Measurements from ENCODE around the gene C1QTNF6.

Gene C1QTNF6

DNA sequence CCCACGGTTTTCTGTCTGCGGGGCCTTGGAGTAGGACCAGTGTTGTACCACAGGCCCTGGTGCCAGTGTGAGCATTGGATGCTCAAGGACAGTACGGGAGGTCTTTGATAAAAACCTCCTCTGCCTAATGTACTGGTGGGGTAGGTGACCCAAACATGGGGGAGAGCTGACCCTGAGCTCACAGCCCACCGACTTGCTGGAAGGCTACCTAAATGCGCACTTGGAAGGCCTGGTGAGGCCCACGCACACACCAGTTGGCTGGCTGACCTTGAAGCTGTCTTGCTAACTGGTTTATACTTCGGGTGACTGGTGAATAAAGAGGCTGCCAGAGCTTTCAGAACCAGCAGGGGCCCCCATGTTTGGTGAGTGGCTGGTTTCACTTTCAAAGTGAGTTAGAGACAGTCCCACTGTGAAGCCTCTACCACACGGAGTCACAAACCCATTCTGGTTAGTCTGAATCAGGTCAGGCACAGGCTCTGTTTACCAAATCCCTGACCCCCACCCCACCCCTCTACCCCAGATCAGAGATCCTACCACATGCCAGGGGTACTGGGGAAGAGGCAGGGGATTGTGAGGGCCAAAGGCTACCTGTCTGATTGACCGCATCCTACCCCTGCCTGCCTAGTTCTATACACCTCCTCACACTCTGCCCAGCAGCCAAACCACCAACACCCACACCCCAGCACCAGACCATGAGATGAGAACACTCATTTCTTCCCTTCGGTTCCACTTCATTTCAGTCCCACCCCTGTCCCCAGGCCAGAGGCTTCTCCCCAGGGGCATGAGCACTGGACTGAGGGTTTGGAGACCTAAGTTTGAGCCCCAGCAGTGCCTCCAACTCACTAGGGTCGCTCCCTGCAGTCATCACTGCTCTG is 25.6 kb downstream of the C1QTNF6 start:
- DNase-seq, result no peak

DNA sequence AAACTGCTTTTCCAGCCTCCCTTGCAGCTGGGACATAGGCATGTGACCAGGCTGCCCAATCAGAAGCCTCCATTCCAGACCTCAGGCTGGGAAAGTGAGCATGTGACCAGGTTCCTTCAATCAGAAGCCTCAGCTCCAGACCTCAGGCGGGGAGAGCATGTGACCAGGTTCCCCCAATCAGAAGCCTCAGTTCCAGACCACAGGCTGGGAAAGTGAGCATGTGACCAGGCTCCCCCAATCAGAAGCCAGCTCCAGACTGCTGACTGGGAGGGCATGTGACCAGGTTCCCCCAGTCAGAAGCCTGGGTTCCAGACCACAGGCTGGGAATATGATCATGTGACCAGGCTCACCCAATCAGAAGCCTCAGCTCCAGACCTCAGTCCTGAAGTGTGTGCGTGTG is 26.6 kb downstream of the C1QTNF6 start:
- DNase-seq, result peak; percentile 16

DNA sequence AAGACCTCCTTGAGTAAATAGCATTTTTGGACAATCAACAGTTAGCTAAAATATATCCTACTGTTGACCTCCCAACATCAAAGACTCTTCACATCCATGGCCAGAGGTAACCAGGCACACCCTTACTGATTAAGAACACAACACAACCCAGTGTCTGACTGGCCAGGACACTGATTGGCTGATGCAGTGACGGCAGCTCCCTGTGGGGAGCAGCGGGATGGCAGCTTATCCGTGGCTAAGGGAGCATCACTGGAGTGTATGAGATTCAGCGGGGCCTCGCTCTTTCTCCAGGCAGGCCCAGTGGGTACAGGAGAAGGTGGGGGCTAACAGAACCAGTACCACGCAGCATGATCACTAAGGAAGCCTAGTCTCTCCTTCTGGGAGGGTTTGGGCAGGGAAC is 28.0 kb downstream of the C1QTNF6 start:
- DNase-seq, result no peak

DNA sequence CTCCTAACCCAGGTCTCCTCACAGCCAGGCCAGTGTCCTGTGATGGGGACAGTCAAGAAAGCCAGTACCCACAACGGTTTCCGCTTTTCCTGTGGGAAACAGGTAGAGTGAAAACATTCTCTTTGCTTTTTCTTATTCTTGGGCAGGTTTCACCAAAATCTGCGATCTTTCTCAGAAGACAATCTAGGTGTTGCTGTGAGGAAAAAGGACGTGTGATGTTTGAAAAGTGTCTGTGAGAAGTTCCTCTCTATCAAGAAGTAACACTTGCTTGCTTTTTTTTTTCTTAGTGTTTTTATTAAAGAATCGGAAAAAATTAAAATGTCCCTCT is 29.1 kb downstream of the C1QTNF6 start:
- no peak for DNase-seq

DNA sequence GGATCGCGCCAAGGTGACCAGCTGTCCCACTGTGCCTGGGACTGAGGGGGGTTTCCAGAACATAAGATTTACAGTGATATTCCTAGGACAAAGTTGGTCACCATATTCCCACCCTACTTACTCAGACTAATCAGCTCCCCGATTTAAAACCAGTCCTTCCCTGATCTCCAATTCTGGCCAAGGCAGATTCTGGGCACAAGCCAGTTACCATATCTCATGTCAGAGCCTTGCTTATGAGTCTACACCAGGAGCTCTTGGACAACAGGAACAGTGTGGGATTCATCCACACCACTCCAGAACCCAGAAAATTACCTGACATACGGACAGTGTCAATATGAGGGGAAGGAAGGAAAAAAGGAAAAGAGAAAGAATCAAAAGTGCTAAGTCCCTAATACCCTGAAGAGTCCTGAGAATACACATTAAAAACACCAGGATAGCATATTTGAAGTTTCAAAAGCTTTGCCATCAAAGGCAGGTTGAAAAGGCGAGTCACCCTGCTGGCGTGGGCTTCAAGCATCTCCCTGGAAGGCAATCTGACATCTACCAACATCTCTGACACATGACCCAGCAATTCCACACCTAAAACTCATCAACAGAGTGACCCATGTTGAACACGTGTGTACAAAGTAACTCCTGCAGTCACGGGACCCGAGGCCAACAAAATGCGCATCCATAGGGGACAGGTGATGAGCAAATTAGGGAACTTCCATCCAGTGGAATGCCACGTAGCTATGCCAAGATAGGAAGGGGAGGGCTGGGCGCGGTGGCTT is 30.3 kb downstream of the C1QTNF6 start:
- no peak for DNase-seq

DNA sequence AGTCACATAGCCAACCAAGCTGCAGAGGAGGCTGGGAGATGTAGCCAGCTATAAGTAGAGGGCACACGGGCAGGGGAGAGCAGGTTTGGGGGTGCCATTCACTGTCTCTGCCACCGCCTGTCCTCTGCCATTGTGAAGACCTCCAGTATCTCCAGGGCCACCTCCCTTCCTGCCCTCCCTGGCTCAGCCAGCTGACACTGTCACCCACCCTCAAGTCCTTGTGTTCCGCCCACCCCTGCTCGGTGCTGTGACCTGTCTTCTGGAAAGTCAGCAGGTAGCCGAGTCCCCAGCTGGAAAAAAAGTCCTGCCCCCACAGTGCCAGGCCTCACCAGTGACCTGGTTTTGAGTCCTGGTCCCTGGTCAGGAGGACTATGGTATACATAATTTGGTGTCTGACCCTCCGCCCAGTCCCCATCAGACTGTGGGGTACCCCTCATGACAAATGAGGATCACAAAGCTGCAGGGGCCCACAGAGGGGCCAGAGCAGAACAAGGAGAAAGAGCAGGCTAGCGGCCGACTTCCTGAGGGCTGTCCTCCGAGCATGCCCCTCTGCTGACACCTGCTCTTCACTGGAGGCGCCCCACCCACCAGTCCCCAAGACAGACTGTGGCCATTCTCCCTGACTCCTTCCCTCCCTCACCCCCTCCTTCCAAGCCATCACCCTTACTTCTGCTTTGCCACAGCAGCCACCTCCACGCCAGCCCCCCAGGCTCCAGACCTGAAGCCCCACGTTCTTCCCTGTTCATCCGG is 31.2 kb downstream of the C1QTNF6 start:
- DNase-seq, result no peak

DNA sequence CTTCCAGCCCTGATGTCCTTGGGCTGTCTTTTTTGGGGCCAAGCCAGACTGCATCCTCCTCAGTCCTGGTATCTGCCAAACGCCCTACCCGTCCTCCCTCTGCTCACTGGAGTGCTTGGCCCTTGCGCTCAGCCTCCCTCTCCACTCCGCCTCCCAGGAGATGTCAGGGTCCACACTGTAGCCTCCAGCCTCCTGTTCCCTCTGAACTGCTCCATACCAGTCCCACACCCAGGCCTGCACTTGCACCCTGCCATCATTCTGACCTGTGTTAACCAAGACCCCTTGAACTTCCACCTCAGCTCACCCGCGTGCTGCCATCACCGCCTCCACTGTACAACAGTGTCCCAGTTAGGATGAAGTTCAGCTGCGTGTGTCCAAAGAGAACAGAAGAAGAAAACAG is 32.1 kb downstream of the C1QTNF6 start:
- no peak for DNase-seq

DNA sequence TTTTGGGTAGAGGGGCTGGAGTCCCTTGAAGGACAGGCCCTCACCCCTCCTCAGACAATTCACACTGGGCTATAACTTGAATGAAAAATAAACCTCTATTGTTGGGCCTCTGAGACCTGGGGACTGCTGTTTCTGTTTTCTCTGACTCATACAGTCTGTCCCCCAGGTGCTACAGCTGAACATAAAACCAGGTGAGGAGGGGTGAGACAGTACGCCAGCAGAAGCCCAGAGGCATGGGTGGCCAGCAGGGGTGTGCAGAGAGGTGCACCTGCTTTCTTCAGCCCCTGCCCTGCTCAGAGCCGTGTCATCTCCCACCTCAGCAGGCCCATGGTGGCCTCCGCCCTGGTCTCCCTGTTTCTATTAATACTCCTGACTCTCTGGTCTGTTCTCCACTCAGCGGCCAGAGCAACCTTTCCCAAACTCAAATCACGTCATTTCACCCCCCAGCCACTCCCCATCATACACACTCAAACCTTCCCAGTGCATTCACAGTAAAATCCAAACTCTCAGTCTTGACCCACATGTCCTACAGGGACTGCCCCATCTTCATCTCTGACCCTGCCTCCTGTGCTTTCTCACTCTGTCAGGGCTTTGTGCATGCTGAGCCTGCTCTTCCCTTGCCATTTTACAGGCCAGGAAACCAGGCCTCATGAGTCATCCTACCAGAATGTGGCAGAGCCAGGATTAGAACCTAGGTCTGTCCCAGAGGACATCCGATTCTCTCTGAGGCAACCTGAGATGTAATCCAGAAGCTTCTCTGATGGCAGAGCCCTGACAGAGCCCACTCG is 32.9 kb downstream of the C1QTNF6 start:
- peak; percentile 30 for DNase-seq

DNA sequence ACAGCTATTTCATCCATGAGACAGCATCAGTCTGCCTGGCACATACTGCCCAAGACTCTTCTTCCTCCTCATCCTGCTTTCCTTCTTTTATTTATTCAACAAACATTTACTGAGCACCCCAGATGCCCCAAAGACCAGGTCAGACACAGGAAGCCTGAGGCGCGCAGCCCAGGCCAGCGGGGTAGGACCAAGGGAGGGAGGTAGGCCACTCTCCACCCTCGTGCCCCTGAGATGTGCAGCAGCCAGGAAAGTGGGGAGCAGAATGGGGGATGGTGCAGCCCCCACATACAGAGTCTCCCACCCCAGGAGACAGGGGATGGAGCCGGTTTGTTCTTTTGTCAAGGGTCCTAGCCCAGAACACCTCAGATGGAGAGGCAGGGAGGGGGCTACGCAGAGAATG is 34.1 kb downstream of the C1QTNF6 start:
- DNase-seq, result no peak

DNA sequence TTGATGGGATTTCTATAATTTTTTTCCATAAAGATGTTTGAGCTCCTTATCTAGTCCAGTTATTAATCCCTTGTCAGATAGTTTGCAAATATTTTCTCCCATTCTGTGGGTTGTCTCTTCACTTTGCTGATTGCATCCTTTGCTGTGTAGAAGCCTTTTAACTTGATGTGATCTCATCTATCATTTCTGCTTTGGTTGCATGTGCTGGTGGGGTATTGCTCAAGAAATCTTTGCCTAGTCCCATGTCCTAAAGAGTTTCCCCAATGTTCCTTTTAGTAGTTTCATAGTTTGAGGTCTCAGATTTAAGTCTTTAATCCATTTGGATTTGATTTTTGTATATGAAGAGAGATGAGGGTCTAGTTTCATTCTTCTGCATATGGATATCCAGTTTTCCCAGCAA is 36.6 kb downstream of the C1QTNF6 start:
- DNase-seq, result no peak

DNA sequence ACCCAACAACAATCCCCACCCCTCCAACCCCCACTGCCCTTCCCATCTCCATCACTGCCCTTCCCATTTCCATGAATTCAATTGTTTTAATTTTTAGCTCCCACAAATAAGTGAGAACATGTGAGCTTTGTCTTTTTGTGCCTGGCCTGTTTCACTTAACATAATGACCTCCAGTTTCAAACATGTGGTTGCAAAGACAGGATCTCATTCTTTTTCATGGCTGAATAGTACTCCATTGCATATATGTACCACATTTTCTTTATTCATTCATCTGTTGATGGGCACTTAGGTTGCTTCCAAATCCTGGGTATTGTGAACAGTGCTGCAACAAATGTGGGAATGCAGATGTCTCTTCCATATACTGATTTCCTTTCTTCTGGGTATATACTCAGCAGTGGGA is 37.3 kb downstream of the C1QTNF6 start:
- no peak for DNase-seq

DNA sequence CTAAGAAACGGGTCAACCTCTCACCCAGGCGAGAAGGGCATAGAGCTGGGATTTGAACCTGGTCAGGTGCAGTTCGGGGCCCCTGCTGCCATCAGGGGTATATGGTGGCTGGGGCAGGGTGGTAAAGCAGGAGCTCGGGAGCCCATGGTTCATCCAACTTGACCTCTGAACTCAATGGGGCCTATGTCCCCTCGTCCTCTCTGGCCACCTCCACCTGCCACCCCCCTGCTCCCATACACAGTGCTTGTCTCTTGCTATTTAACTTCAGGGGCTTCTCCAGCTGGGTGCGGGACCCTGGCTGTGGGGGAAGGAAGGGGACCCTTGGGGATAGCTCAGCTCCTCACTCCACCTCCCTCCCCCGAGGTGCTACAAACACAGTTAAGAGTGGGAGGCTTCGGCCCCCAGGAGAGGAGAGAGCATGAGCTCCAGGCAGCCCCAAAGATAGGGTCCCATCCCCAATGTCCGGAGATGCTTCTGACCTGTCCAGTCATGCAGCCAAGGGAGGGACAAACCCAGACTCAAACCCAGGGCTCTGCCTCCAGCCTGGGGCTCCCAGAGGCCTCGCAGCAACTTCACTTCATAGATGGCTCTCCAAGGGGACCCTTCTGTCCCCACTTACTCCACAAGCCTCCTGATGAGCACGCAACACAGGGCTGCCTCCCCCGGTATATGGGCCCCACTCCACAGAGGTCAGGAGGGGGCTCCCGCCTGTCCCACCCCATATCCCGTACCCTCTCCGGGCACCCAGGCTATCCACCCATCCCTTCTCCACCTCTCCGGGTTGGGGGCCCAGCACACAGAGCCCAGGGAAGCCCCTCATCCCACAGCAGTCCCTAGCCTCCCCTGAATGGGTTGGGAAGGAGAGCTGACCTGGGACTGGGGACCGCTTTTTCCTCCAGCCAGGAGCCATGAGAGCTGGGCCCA is 39.0 kb downstream of the C1QTNF6 start:
- no peak for DNase-seq

DNA sequence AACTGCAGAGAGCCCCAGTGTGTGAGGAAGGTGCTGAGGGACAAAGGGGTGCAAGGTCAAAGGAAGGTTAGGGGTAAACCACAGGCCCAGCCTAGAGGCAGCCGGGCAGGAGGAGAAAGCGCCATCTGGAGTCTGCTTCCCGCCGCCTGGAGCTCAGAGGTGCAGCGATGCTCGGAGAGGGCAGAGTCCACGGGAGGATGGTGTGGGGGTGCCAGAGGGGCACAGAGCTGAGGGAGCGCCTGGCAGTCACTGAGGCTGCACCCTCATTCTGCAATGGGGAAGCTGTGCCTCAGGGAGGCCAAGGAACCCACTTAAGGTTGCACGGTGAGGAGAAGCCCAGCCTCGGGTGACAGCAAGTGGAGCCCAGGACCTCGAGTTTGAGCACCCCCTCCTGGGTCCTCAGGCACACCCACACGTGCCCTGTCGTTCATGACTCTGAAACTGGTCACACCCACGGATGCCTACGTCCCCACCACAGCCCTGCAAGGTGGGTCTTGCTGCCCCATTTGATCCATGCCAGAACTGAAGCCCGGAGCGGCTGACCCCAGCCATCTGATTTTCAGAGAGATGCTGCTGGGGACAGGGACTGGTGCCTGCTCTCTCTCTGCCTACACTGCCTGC is 39.9 kb downstream of the C1QTNF6 start:
- no peak for DNase-seq

DNA sequence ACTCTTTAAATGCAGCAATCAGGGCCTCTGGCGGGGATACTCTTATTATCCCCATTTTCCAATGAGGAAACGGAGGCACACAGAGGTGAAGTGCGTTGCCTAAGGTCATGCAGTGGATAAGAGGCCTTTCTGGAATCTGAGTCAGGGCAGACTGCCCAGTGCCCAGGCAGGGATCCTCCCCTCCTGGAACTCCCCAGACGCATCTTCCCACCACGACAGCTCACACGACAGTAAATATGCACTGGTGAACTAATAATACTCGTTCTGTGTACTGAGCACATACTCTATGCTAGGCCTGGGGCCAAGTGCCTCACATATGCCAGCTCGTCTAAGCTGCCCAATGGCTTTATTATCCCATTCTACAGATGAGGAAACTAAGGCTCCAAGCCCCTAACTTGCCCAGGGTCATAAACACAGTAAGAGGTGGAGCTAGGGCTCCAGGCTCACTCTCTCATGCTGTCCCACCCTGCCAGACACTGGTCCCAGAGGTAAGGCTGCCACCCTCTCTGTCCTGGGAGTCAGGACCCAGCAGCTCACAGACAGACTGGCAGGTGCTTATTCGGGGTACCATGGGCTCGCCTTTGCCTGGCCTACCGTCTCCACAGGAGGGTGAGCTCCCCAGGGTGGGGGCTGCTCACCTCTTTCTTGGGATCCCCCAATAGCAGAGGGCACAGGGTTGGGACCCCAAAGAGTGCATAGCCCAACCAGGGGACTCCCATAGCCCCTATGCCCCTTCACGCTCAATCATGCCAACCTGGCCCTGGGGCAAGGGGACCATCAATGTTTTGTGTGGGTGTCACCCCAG is 40.7 kb downstream of the C1QTNF6 start:
- DNase-seq, result no peak

DNA sequence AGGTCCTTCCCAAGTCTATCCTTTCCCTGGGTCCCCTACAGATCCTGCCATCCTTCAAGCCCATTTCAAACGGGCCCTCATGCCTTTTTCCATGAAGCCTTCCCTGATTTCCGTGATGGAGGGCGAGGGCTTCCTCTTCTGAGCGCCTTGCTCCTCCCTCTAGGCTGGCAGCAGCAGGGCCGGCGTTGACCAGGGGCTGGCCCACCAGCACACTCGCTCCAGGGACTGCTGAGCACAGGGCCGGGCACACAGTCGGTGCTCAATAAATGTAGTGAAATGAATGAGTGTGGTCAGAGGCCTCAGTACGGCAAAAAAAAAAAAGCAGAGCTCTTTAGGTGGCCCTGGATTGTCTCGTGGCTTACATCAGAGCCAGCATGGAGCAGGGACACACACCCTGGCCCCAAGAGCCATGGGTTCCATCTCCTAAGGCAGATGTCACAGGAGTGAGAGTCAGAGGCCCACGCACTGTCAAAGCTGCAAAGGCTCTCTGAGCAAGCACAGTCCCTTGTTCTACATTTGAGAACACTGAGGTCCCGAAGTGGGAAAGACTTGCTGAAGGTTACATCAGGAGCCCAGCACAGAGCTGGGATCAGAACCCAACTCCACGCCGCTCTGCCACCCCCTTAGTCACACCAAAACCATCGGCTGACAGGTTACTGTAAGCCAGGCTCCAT is 41.4 kb downstream of the C1QTNF6 start:
- no peak for DNase-seq

DNA sequence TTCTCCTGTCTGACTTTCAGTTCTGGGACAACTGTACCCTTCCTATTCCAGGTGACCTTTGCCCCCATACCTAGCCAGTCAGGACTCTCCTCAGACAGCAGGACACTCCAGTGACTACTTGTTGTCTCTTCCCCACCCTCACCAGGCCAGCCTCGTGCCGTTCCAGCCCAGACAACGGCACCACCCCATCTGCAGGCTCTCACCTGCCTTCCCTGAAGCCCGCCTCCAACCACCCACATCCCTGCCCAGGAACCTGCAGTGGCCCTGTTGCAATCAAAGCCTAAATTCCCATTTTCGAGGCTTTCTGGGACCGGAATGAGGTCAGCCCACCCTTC is 42.0 kb downstream of the C1QTNF6 start:
- no peak for DNase-seq

DNA sequence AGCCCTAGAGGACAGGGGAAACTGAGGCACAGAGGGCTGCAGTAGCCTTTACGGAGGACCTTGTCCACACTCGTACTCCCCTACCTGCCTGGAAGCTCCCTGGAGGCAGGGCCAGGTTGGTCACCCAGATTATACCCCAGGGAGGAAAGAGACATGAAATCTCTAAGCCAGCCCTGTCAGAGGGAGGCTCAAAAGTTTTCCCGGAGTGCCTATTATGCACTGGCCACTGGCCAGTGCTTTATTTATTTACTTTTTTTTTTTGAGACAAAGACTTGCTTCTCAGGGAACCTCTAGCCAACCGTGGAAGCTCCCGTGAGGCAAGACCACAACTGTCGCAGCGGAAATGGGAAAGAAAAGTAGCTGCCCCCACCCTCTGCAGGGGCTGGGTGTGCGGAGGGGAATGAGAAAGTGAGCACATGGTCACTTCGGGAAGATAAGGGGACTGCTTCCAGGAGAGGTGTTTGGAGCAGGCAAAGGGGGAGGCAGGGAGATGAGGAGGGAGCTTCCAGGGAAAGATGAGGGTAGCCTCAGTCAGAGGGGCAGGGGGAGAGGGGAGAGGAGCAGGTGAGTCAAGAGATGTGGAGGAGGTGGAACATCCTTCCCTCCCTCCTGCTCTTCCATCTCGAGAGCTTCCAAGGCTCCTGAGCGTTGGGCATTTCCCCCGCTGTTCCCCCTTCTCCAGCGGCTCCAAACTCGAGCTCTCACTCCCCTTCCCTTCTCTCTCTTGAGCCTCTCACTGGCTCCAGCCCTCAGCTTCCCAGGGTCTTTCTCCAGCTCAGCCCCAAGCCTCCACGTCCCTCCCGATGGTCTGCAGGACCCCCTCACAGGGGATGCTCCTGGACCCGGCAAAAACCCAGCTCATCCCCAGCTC is 42.6 kb downstream of the C1QTNF6 start:
- DNase-seq, result no peak

DNA sequence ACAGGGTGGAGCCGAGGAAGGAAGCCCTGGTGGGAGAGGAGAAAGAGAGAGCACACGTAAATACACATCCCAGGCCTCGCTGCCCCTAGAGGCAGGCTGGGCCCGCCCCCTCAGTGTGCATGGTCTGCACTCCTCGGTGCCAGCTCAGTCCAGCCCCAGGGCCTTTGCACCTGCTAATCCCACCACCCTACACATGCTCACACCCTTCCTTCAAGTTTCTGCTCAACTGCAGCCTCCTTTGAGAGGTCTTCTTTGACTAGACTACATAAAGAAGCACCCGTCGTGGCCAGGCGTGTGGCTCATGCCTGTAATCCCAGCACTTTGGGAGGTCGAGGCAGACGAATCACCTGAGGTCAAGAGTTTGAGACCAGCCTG is 43.9 kb downstream of the C1QTNF6 start:
- DNase-seq, result no peak

DNA sequence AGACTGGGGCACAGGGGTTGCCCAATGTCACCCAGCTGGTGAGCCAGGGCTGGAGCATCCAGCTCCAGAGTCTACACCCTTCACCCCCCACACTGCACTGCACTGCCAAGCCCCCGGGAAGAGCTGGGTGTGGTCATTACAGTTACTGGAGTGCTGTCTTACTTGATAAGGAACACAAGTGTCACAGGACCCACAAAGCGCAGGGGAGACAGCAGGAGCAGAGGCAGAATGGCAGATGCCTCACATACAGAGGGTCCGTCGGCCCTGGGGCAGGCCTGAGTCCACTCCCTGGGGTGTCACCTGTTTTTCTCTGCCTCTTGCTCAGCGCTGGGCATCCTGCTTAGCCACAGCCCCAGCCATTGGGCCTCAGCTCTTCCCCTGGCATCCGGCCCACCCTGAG is 46.1 kb downstream of the C1QTNF6 start:
- no peak for DNase-seq

Measured in fibroblast of skin of back (primary cell).